Trophoblast cell (in vitro differentiated cells and primary cell): ENCODE measurements around the gene PFDN1.
A peak's percentile ranks its signal among the peaks of the same experiment; 100 is the strongest.

ENCODE experiments used
- DNase-seq, 2 donors: peaks; one replicate each; pipeline ENCODE4 v3.0.0-alpha.2; 2016
- H2AFZ ChIP-seq: 2 replicates; pipeline ENCODE4 v1.6.1; 2013; ENCODE audit warnings: low read length, moderate library complexity, mild to moderate bottlenecking; ENCODE audit not compliant: insufficient read depth, poor library complexity
- H2AK5ac ChIP-seq: 2 replicates; pipeline ENCODE4 v1.6.1; 2013; ENCODE audit warnings: mild to moderate bottlenecking, low read length
- H2BK120ac ChIP-seq: 2 replicates; pipeline ENCODE4 v1.6.1; 2013; ENCODE audit warnings: low read length, mild to moderate bottlenecking, moderate library complexity; ENCODE audit not compliant: insufficient read depth, poor library complexity
- H2BK12ac ChIP-seq: 2 replicates; pipeline ENCODE4 v1.6.1; 2013; ENCODE audit warnings: mild to moderate bottlenecking, low read length, moderate library complexity
- H2BK5ac ChIP-seq: 2 replicates; pipeline ENCODE4 v1.6.1; 2013; ENCODE audit warnings: low read length, low read depth, moderate library complexity, mild to moderate bottlenecking; ENCODE audit not compliant: poor library complexity
- H3K14ac ChIP-seq: 2 replicates; pipeline ENCODE4 v1.6.1; 2013; ENCODE audit warnings: mild to moderate bottlenecking, low read length
- H3K18ac ChIP-seq: 2 replicates; pipeline ENCODE4 v1.6.1; 2013; ENCODE audit warnings: mild to moderate bottlenecking, low read length
- H3K23ac ChIP-seq: 2 replicates; pipeline ENCODE4 v1.6.1; 2013; ENCODE audit warnings: low read length
- H3K27ac ChIP-seq: 2 replicates; pipeline ENCODE4 v1.5.1; 2013; ENCODE audit warnings: low read depth, mild to moderate bottlenecking, inconsistent platforms, low read length, moderate library complexity
- H3K27me3 ChIP-seq: 2 replicates; pipeline ENCODE4 v1.6.1; 2013; ENCODE audit warnings: inconsistent platforms, mild to moderate bottlenecking, low read length, moderate library complexity; ENCODE audit not compliant: insufficient read depth
- H3K36me3 ChIP-seq, 2 experiments: 1 replicate in 1 of 2; 2 replicates in 1 of 2; pipeline ENCODE4 v1.6.1; 2013; ENCODE audit warnings: low read length in 2 of 2, mild to moderate bottlenecking in 2 of 2, moderate library complexity in 1 of 2; ENCODE audit not compliant: insufficient read depth in 2 of 2, control insufficient read depth in 1 of 2
- H3K4ac ChIP-seq: 2 replicates; pipeline ENCODE4 v1.6.1; 2013; ENCODE audit warnings: low read depth, mild to moderate bottlenecking, low read length, moderate library complexity
- H3K4me1 ChIP-seq, 2 experiments: 1 replicate in 1 of 2; 2 replicates in 1 of 2; pipeline ENCODE4 v1.6.1; 2013; ENCODE audit warnings: low read length in 2 of 2, mild to moderate bottlenecking in 2 of 2, moderate library complexity in 1 of 2; ENCODE audit not compliant: insufficient read depth in 2 of 2, control insufficient read depth in 1 of 2
- H3K4me2 ChIP-seq: 2 replicates; pipeline ENCODE4 v1.6.1; 2013; ENCODE audit warnings: inconsistent platforms, mild to moderate bottlenecking, low read length, moderate library complexity
- H3K4me3 ChIP-seq: 2 replicates; pipeline ENCODE4 v1.5.1; 2013; ENCODE audit warnings: mild to moderate bottlenecking, low read depth, low read length, inconsistent platforms
- H3K79me1 ChIP-seq: one replicate; pipeline ENCODE4 v1.6.1; 2013; ENCODE audit warnings: low read length
- H3K79me2 ChIP-seq: 2 replicates; pipeline ENCODE4 v1.6.1; 2013; ENCODE audit warnings: low read length, mild to moderate bottlenecking; ENCODE audit not compliant: control insufficient read depth, insufficient read depth, poor library complexity
- H3K9ac ChIP-seq: 2 replicates; pipeline ENCODE4 v1.6.1; 2013; ENCODE audit warnings: mild to moderate bottlenecking, low read length
- H3K9me3 ChIP-seq: 2 replicates; pipeline ENCODE4 v1.6.1; 2013; ENCODE audit warnings: low read depth, mild to moderate bottlenecking, control low read depth, inconsistent platforms, low read length; ENCODE audit not compliant: insufficient read depth
- H4K12ac ChIP-seq: 2 replicates; pipeline ENCODE4 v1.6.1; 2013; ENCODE audit warnings: low read depth, mild to moderate bottlenecking, low read length, moderate library complexity
- H4K8ac ChIP-seq: 2 replicates; pipeline ENCODE4 v1.6.1; 2013; ENCODE audit warnings: low read depth, mild to moderate bottlenecking, low read length, moderate library complexity
- H4K91ac ChIP-seq: one replicate; pipeline ENCODE4 v1.6.1; 2013; ENCODE audit warnings: low read depth, mild to moderate bottlenecking, low read length, moderate library complexity
- WGBS: extraction: QIAGEN DNeasy Blood & Tissue Kit; methylation state at CpG from one replicate; pipeline ENCODE4 v1.1.7; 2013; ENCODE audit warnings: missing lambda C conversion rate; ENCODE audit not compliant: insufficient read length, insufficient coverage; ENCODE audit errors: extremely low coverage; 5-methylcytosine and 5-hydroxymethylcytosine counted together

PFDN1 gene

GRCh38 chr5:140248414-140248813 lies 54.5 kb downstream of the PFDN1 start:
- no peak overlapping the region for H4K12ac ChIP-seq
- no peaks in the 10 kb centered on the region for H3K79me2 ChIP-seq
- no peak overlapping the region for H3K9ac ChIP-seq
- no peak overlapping the region for H3K14ac ChIP-seq
- H3K23ac ChIP-seq = no peak overlapping the region
- H3K18ac ChIP-seq = no peak overlapping the region
- WGBS = no CpG with 5 or more reads among the region's 3 CpGs
- no peak overlapping the region for H3K4ac ChIP-seq
- H3K36me3 ChIP-seq = peaks cover 7 to 11% of the 10 kb centered on the region in 2 experiments
- H2AFZ ChIP-seq = no peak overlapping the region
- no peak overlapping the region for H2BK120ac ChIP-seq
- H3K4me3 ChIP-seq = no peak overlapping the region
- DNase-seq = no peak
- H3K4me2 ChIP-seq = no peak overlapping the region
- no peak overlapping the region for H4K91ac ChIP-seq
- no peak overlapping the region for H2AK5ac ChIP-seq
- H3K27ac ChIP-seq = no peak overlapping the region
- no peak overlapping the region for H2BK12ac ChIP-seq
- no peaks in the 10 kb centered on the region for H3K27me3 ChIP-seq
- H4K8ac ChIP-seq = no peak overlapping the region
- H3K79me1 ChIP-seq = peaks cover 7% of the 10 kb centered on the region
- H3K9me3 ChIP-seq = no peaks in the 10 kb centered on the region
- H3K4me1 ChIP-seq = peaks cover 21 to 38% of the 10 kb centered on the region in 2 experiments
- no peak overlapping the region for H2BK5ac ChIP-seq

- Histone ChIP-seq H4K91ac (no peak overlapping the region), H2BK120ac (no peak overlapping the region), H3K4ac (no peak overlapping the region), H3K27ac (peak overlapping the region; percentile 93), H3K4me2 (peak overlapping the region; percentile 25), H3K4me3 (no peak overlapping the region), H3K79me2 (no peaks in the 10 kb centered on the region), H3K14ac (no peak overlapping the region), H2BK12ac (no peak overlapping the region), H2BK5ac (no peak overlapping the region), H4K12ac (no peak overlapping the region), H2AFZ (no peak overlapping the region), H3K9me3 (no peaks in the 10 kb centered on the region), H4K8ac (no peak overlapping the region), H3K23ac (no peak overlapping the region), H2AK5ac (no peak overlapping the region), H3K18ac (no peak overlapping the region), H3K36me3 (peaks cover 12 to 14% of the 10 kb centered on the region in 2 experiments), H3K79me1 (peaks cover 7% of the 10 kb centered on the region), H3K9ac (no peak overlapping the region), H3K4me1 (peaks cover 16 to 34% of the 10 kb centered on the region in 2 experiments), H3K27me3 (no peaks in the 10 kb centered on the region)
- no peak for DNase-seq
- no CpG with 5 or more reads among the region's 8 CpGs for WGBS
These were observed 56.4 kb downstream of the PFDN1 start for GRCh38 chr5:140246378-140247122.

GRCh38 chr5:140245926-140246325 lies 57.0 kb downstream of the PFDN1 start:
- peaks cover 12 to 14% of the 10 kb centered on the region in 2 experiments for H3K36me3 ChIP-seq
- H3K23ac ChIP-seq = no peak overlapping the region
- no peaks in the 10 kb centered on the region for H3K79me2 ChIP-seq
- no peak overlapping the region for H2AK5ac ChIP-seq
- H3K4me2 ChIP-seq = peak overlapping the region; percentile 5
- peak overlapping the region; percentile 41 for H4K8ac ChIP-seq
- H3K27ac ChIP-seq = peak overlapping the region; percentile 93
- peak overlapping the region; percentile 23 for H2BK120ac ChIP-seq
- no peak for DNase-seq
- no peaks in the 10 kb centered on the region for H3K9me3 ChIP-seq
- WGBS = no CpG with 5 or more reads among the region's 7 CpGs
- no peak overlapping the region for H3K9ac ChIP-seq
- H3K79me1 ChIP-seq = peaks cover 7% of the 10 kb centered on the region
- H3K18ac ChIP-seq = peak overlapping the region; percentile 23
- H3K4me1 ChIP-seq = peaks cover 20 to 37% of the 10 kb centered on the region in 2 experiments
- H4K91ac ChIP-seq = peak overlapping the region; percentile 79
- no peak overlapping the region for H4K12ac ChIP-seq
- H3K14ac ChIP-seq = peak overlapping the region; percentile 4
- H3K27me3 ChIP-seq = no peaks in the 10 kb centered on the region
- no peak overlapping the region for H3K4ac ChIP-seq
- H2AFZ ChIP-seq = no peak overlapping the region
- H3K4me3 ChIP-seq = no peak overlapping the region
- peak overlapping the region; percentile 75 for H2BK12ac ChIP-seq
- H2BK5ac ChIP-seq = peak overlapping the region; percentile 41

GRCh38 chr5:140245341-140245740 lies 57.6 kb downstream of the PFDN1 start:
- Histone ChIP-seq H2BK5ac (no peak overlapping the region), H3K9me3 (no peaks in the 10 kb centered on the region), H3K14ac (no peak overlapping the region), H4K8ac (no peak overlapping the region), H3K79me2 (no peaks in the 10 kb centered on the region), H2AK5ac (no peak overlapping the region), H4K12ac (no peak overlapping the region), H3K9ac (no peak overlapping the region), H2BK120ac (no peak overlapping the region), H3K27ac (peak overlapping the region; percentile 93), H3K4me2 (no peak overlapping the region), H3K4ac (no peak overlapping the region), H3K36me3 (peaks cover 12 to 14% of the 10 kb centered on the region in 2 experiments), H3K4me1 (peaks cover 19 to 39% of the 10 kb centered on the region in 2 experiments), H3K23ac (no peak overlapping the region), H3K4me3 (no peak overlapping the region), H2AFZ (no peak overlapping the region), H3K79me1 (peaks cover 7% of the 10 kb centered on the region), H4K91ac (peak overlapping the region; percentile 79), H2BK12ac (no peak overlapping the region), H3K27me3 (no peaks in the 10 kb centered on the region), H3K18ac (no peak overlapping the region)
- no CpG with 5 or more reads among the region's 5 CpGs for WGBS
- DNase-seq = no peak
